HCT116 (cell line): Measurements from ENCODE around the gene PCSK2. TPM values are rescaled to one million over a fixed set of nuclear protein-coding genes. Genes with fewer than 3 reads are reported as not detected.

Experiments
- ATAC-seq: fragments of 200-7000 bp; cut with Tn5 transposase; 2 replicates; pipeline ENCODE4 v1.9.1; 2020; ENCODE audit warnings: mild to moderate bottlenecking, moderate library complexity
- BruUV-seq: library from RNA; stranded (reverse); fragments of 400-500 nt; replicated peaks from 2 replicates; lab custom pipeline; 2021; lab: Mats Ljungman, UMichigan
- CTCF ChIA-PET: fragments of 300-600 bp; sonication (Branson Sonifier 250); formaldehyde crosslinking; loops from one replicate; lab custom pipeline; 2021; ENCODE audit warnings: antibody characterized with exemption; lab: Charles Lee
- POLR2A ChIA-PET: fragments of 300-600, 350-600 bp; sonication (Branson Sonifier 250); formaldehyde crosslinking; loops from one replicate; lab custom pipeline; 2021; ENCODE audit warnings: antibody characterized with exemption; lab: Charles Lee
- RAD21 ChIA-PET, 2 experiments: fragments of 300-600 bp; sonication (Branson Sonifier 250); formaldehyde crosslinking; loops; one replicate each; lab custom pipeline; 2023; ENCODE audit warnings: low total read pairs in 2 of 2; ENCODE audit not compliant: uncharacterized antibody in 2 of 2, unreplicated experiment in 2 of 2, low non-redundant PET in 1 of 2; lab: Charles Lee
- DNase-seq: peaks from one replicate; pipeline ENCODE4 v3.0.0-alpha.2; 2010; ENCODE audit warnings: low read depth, low spot score
- H2AFZ ChIP-seq: fragments of 200-600 bp; shearing (Covaris generic), sonication (generic); 2 replicates; pipeline ENCODE4 v1.6.1; 2017; ENCODE audit warnings: low read depth, mixed run types, mixed read lengths, antibody characterized with exemption, low read length; ENCODE audit not compliant: poor library complexity, severe bottlenecking
- H3K27ac ChIP-seq: 2 replicates; pipeline ENCODE4 v1.5.1; 2012; ENCODE audit warnings: low read depth, low read length
- H3K27me3 ChIP-seq: fragments of 200-600 bp; sonication (generic); 2 replicates; pipeline ENCODE4 v1.6.1; 2016; ENCODE audit warnings: mixed run types, low read length, mixed read lengths; ENCODE audit not compliant: insufficient read depth
- H3K36me3 ChIP-seq, 2 experiments: fragments of 200-500 bp in 1 of 2; fragments of 200-600 bp in 1 of 2; sonication (Bioruptor generic) in 1 of 2; sonication (generic) in 1 of 2; 2 replicates each; pipeline versions ENCODE4 v1.5.1 to v1.6.1; 2014 to 2016; ENCODE audit warnings: low read length in 2 of 2, inconsistent platforms in 1 of 2, mixed read lengths in 1 of 2, mixed run types in 1 of 2; ENCODE audit not compliant: insufficient read depth in 2 of 2, control insufficient read depth in 1 of 2
- H3K4me1 ChIP-seq, 2 experiments: fragments of 200-600 bp in 1 of 2; sonication (generic) in 1 of 2; 2 replicates each; pipeline versions ENCODE4 v1.5.1 to v1.6.1; 2012 to 2017; ENCODE audit warnings: low read length in 2 of 2, inconsistent platforms in 1 of 2, mild to moderate bottlenecking in 1 of 2, mixed read lengths in 1 of 2, mixed run types in 1 of 2, moderate library complexity in 1 of 2; ENCODE audit not compliant: insufficient read depth in 2 of 2, control insufficient read depth in 1 of 2
- H3K4me2 ChIP-seq: fragments of 200-600 bp; sonication (generic); 2 replicates; pipeline ENCODE4 v1.6.1; 2017; ENCODE audit warnings: mixed run types, low read length, mixed read lengths
- H3K4me3 ChIP-seq, 2 experiments: fragments of 200-600 bp in 1 of 2; sonication (generic) in 1 of 2; replicated peaks in 1 of 2; 2 replicates each; pipeline ENCODE4 v1.5.1; 2011 to 2016; ENCODE audit warnings: low read length in 2 of 2, control low read depth in 1 of 2, low read depth in 1 of 2, mild to moderate bottlenecking in 1 of 2, mixed read lengths in 1 of 2, mixed run types in 1 of 2
- H3K79me2 ChIP-seq: fragments of 200-600 bp; sonication (generic); 2 replicates; pipeline ENCODE4 v1.6.1; 2017; ENCODE audit warnings: mild to moderate bottlenecking, mixed run types, low read length, moderate library complexity, mixed read lengths; ENCODE audit not compliant: insufficient read depth
- H3K9ac ChIP-seq: fragments of 200-600 bp; sonication (generic); 2 replicates; pipeline ENCODE4 v1.6.1; 2016; ENCODE audit warnings: low read length, mixed read lengths
- H3K9me2 ChIP-seq: fragments of 200-600 bp; sonication (generic), shearing (Covaris generic); 2 replicates; pipeline ENCODE4 v1.6.1; 2017; ENCODE audit warnings: mixed run types, mild to moderate bottlenecking, moderate library complexity; ENCODE audit not compliant: insufficient read depth
- H3K9me3 ChIP-seq, 2 experiments: fragments of 200-500 bp in 1 of 2; fragments of 200-600 bp in 1 of 2; sonication (Bioruptor generic) in 1 of 2; sonication (generic) in 1 of 2; 2 replicates each; pipeline ENCODE4 v1.6.1; 2014 to 2017; ENCODE audit warnings: low read length in 2 of 2, mixed read lengths in 2 of 2, inconsistent platforms in 1 of 2, low read depth in 1 of 2, mild to moderate bottlenecking in 1 of 2, mixed run types in 1 of 2, moderate library complexity in 1 of 2; ENCODE audit not compliant: control insufficient read depth in 1 of 2, insufficient read depth in 1 of 2
- H4K20me1 ChIP-seq: fragments of 200-600 bp; sonication (generic), shearing (Covaris generic); 2 replicates; pipeline ENCODE4 v1.6.1; 2017; ENCODE audit warnings: mixed run types, mild to moderate bottlenecking, moderate library complexity; ENCODE audit not compliant: insufficient read depth
- ATF3 ChIP-seq: IDR thresholded peaks from 2 replicates; pipeline ENCODE4 v1.6.1; 2012
- CBX3 ChIP-seq: IDR thresholded peaks from 2 replicates; pipeline ENCODE4 v1.6.1; 2012; ENCODE audit warnings: low read depth
- CEBPB ChIP-seq: IDR thresholded peaks from 2 replicates; pipeline ENCODE4 v1.6.1; 2012; ENCODE audit warnings: low read depth
- CTCF ChIP-seq, 3 experiments: fragments of 200-600 bp in 1 of 3; sonication (generic) in 1 of 3; IDR thresholded peaks in 2 of 3; conservative IDR thresholded peaks in 1 of 3; 2 replicates each; pipeline ENCODE4 v1.5.1; 2012 to 2017; ENCODE audit warnings: low read depth in 2 of 3, low read length in 2 of 3, antibody characterized with exemption in 1 of 3, borderline replicate concordance in 1 of 3, control low read depth in 1 of 3, mild to moderate bottlenecking in 1 of 3, mixed read lengths in 1 of 3, mixed run types in 1 of 3, moderate library complexity in 1 of 3; ENCODE audit not compliant: insufficient read depth in 1 of 3
- EGR1 ChIP-seq: IDR thresholded peaks from 2 replicates; pipeline ENCODE4 v1.6.1; 2012; ENCODE audit warnings: low read depth
- ELF1 ChIP-seq: IDR thresholded peaks from 2 replicates; pipeline ENCODE4 v1.6.1; 2012; ENCODE audit warnings: low read depth, borderline replicate concordance
- POLR2AphosphoS5 ChIP-seq: IDR thresholded peaks from 2 replicates; pipeline ENCODE4 v1.6.1; 2011; ENCODE audit warnings: mild to moderate bottlenecking, low read depth, low read length, moderate library complexity
- SIN3A ChIP-seq: IDR thresholded peaks from 2 replicates; pipeline ENCODE4 v1.6.1; 2012; ENCODE audit warnings: low read depth
- SRF ChIP-seq: IDR thresholded peaks from 2 replicates; pipeline ENCODE4 v1.6.1; 2012; ENCODE audit warnings: low read depth
- TCF7L2 ChIP-seq: IDR thresholded peaks from 2 replicates; pipeline ENCODE4 v1.7.0; 2011; ENCODE audit warnings: borderline replicate concordance, inconsistent platforms; ENCODE audit not compliant: insufficient read depth, insufficient read length; ENCODE audit errors: extremely low read depth
- YY1 ChIP-seq: IDR thresholded peaks from 2 replicates; pipeline ENCODE4 v1.6.1; 2011; ENCODE audit warnings: low read length, low read depth, moderate library complexity, mild to moderate bottlenecking; ENCODE audit not compliant: insufficient replicate concordance; ENCODE audit errors: extremely low read depth
- ZBTB33 ChIP-seq: IDR thresholded peaks from 2 replicates; pipeline ENCODE4 v1.6.1; 2011; ENCODE audit warnings: mild to moderate bottlenecking, low read length, moderate library complexity; ENCODE audit not compliant: insufficient replicate concordance; ENCODE audit errors: extremely low read depth
- ZFX ChIP-seq: fragments of 450-650 bp; IDR thresholded peaks from 2 replicates; pipeline ENCODE4 v1.6.1; 2017
- intact Hi-C: fragments of 100-400 bp; cut with micrococcal nuclease; formaldehyde crosslinking; loops from 2 replicates; pipeline ENCODE4 v1.10.0; 2022
- total RNA-seq: library from RNA; stranded (reverse); gene quantifications from one replicate; pipeline ENCODE4 v1.2.1, GENCODE V29; 2021; ENCODE audit not compliant: unreplicated experiment

The PCSK2 gene
- total RNA-seq, 1 experiment from 2014 or later: not detected

- no peak overlapping the region for H3K4me2 ChIP-seq
- H3K27me3 ChIP-seq: peaks cover 63% of the 10 kb centered on the region
- no TSS peak for BruUV-seq
- H3K4me3 ChIP-seq: no peak overlapping the region
- H3K4me1 ChIP-seq: no peaks in the 10 kb centered on the region
- no peak for ATAC-seq
- ChIA-PET POLR2A (no interaction called here), CTCF (no interaction called here), RAD21 (no interaction called here)
- no peaks in the 10 kb centered on the region for H3K9me2 ChIP-seq
- H4K20me1 ChIP-seq: no peaks in the 10 kb centered on the region
- H3K9ac ChIP-seq: no peak overlapping the region
- H3K36me3 ChIP-seq: no peaks in the 10 kb centered on the region
- intact Hi-C loops: no loop called here
- TF ChIP-seq ELF1 (no peak), CTCF (IDR thresholded peaks at IDR 0.05 in 2 of 3, conservative IDR thresholded peaks at IDR 0.05 in 1 of 3; ENCODE audit: borderline replicate concordance in 1 of 3, insufficient read depth in 1 of 3, low read depth in 2 of 3, low read length in 2 of 3) (no peak), ZFX (no peak), TCF7L2 (no peak), YY1 (no peak)
- DNase-seq: no peak
- H3K79me2 ChIP-seq: no peaks in the 10 kb centered on the region
- H3K27ac ChIP-seq: no peak overlapping the region
- H3K9me3 ChIP-seq: no peaks in the 10 kb centered on the region
- H2AFZ ChIP-seq: no peak overlapping the region
These were observed 176.6 kb downstream of the PCSK2 start for GRCh38 chr20:17403461-17403860.

GRCh38 chr20:17406051-17406590, 179.3 kb downstream of the PCSK2 start:
- ChIA-PET CTCF (no interaction called here), POLR2A (no interaction called here), RAD21 (no interaction called here)
- Histone ChIP-seq H3K9me2 (no peaks in the 10 kb centered on the region), H3K27ac (no peak overlapping the region), H4K20me1 (no peaks in the 10 kb centered on the region), H3K4me2 (no peak overlapping the region), H2AFZ (no peak overlapping the region), H3K4me1 (no peaks in the 10 kb centered on the region), H3K27me3 (peaks cover 78% of the 10 kb centered on the region), H3K9ac (no peak overlapping the region), H3K79me2 (no peaks in the 10 kb centered on the region), H3K9me3 (no peaks in the 10 kb centered on the region), H3K4me3 (no peak overlapping the region), H3K36me3 (no peaks in the 10 kb centered on the region)
- no TSS peak for BruUV-seq
- no peak for ATAC-seq
- no peak for DNase-seq
- intact Hi-C loops: no loop called here
- TF ChIP-seq ELF1 (no peak), SRF (no peak), POLR2AphosphoS5 (no peak), SIN3A (no peak), YY1 (no peak), ZFX (no peak), CBX3 (no peak), EGR1 (no peak), CEBPB (no peak), ZBTB33 (no peak), CTCF (IDR thresholded peaks at IDR 0.05 in 2 of 3, conservative IDR thresholded peaks at IDR 0.05 in 1 of 3; ENCODE audit: borderline replicate concordance in 1 of 3, insufficient read depth in 1 of 3, low read depth in 2 of 3, low read length in 2 of 3) (no peak), ATF3 (no peak)
